Neural progenitor cell (in vitro differentiated cells): ENCODE data around the gene JAG2. TPM values are rescaled to one million over a fixed set of nuclear protein-coding genes. Genes with fewer than 3 reads are reported as not detected.

Experiments used
- DNase-seq: peaks from one replicate; pipeline ENCODE4 v3.0.0-alpha.2; 2016; ENCODE audit warnings: low spot score
- H2AFZ ChIP-seq: fragments of 200-600 bp; sonication (generic); replicated peaks from 2 replicates; pipeline ENCODE4 v1.6.1; 2016; ENCODE audit warnings: antibody characterized with exemption
- H3F3A ChIP-seq: fragments of 200-600 bp; sonication (generic); 2 replicates; pipeline ENCODE4 v1.6.1; 2016; ENCODE audit warnings: antibody characterized with exemption, low read depth
- H3K27ac ChIP-seq: fragments of 200-600 bp; sonication (generic); 2 replicates; pipeline ENCODE4 v1.5.1; 2016; ENCODE audit warnings: mild to moderate bottlenecking
- H3K27me3 ChIP-seq: fragments of 200-600 bp; sonication (generic); 2 replicates; pipeline ENCODE4 v1.6.1; 2016; ENCODE audit warnings: mild to moderate bottlenecking, moderate library complexity
- H3K36me3 ChIP-seq: fragments of 200-600 bp; sonication (generic); 2 replicates; pipeline ENCODE4 v1.5.1; 2016
- H3K4me1 ChIP-seq: fragments of 200-600 bp; sonication (generic); 2 replicates; pipeline ENCODE4 v1.6.1; 2016; ENCODE audit warnings: mixed run types
- H3K4me2 ChIP-seq: fragments of 200-600 bp; sonication (generic); 2 replicates; pipeline ENCODE4 v1.6.1; 2016
- H3K4me3 ChIP-seq: fragments of 200-600 bp; sonication (generic); 2 replicates; pipeline ENCODE4 v1.5.1; 2016
- H3K79me2 ChIP-seq: fragments of 200-600 bp; sonication (generic); 2 replicates; pipeline ENCODE4 v1.6.1; 2016; ENCODE audit warnings: low read depth
- H3K9ac ChIP-seq: fragments of 200-600 bp; sonication (generic); 2 replicates; pipeline ENCODE4 v1.6.1; 2016
- H3K9me3 ChIP-seq: fragments of 200-600 bp; sonication (generic); 2 replicates; pipeline ENCODE4 v1.5.1; 2016; ENCODE audit warnings: low read depth
- H4K20me1 ChIP-seq: fragments of 200-600 bp; sonication (generic); 2 replicates; pipeline ENCODE4 v1.6.1; 2016; ENCODE audit warnings: low read depth
- H3K27ac Mint-ChIP-seq: 3 replicates; pipeline ENCODE4 v1.8.0; 2021; ENCODE audit warnings: mixed read lengths
- H3K27me3 Mint-ChIP-seq: 2 replicates; pipeline ENCODE4 v1.8.0; 2022; ENCODE audit warnings: low read depth, mild to moderate bottlenecking, inconsistent platforms, moderate library complexity, mixed read lengths; ENCODE audit not compliant: insufficient read depth
- H3K36me3 Mint-ChIP-seq: 3 replicates; pipeline ENCODE4 v1.8.0; 2021; ENCODE audit warnings: mixed read lengths
- H3K4me1 Mint-ChIP-seq: 3 replicates; pipeline ENCODE4 v1.8.0; 2021; ENCODE audit warnings: mixed read lengths
- H3K4me3 Mint-ChIP-seq: 3 replicates; pipeline ENCODE4 v1.8.0; 2021; ENCODE audit warnings: mild to moderate bottlenecking, moderate library complexity, mixed read lengths
- H3K9me3 Mint-ChIP-seq: 3 replicates; pipeline ENCODE4 v1.8.0; 2020; ENCODE audit warnings: mixed read lengths
- EZH2 ChIP-seq: fragments of 200-600 bp; sonication (generic); IDR thresholded peaks from 2 replicates; pipeline ENCODE4 v1.6.1; 2017; ENCODE audit warnings: antibody characterized with exemption, mild to moderate bottlenecking, moderate library complexity
- EZH2phosphoT487 ChIP-seq: fragments of 200-600 bp; sonication (generic); IDR thresholded peaks from 2 replicates; pipeline ENCODE4 v1.6.1; 2017; ENCODE audit warnings: antibody characterized with exemption
- total RNA-seq: library from RNA; depleted of rRNA; stranded (reverse); fragments of >200 nt; gene quantifications from 2 replicates; pipeline ENCODE4 v1.2.3, GENCODE V29; 2015; ENCODE audit warnings: low replicate concordance
- TF ChIP-seq, protein P1 (sequence below): fragments of 200-600 bp; sonication (generic); IDR thresholded peaks from 2 replicates; pipeline ENCODE4 v1.5.1; 2017; ENCODE audit warnings: antibody characterized with exemption, mild to moderate bottlenecking

JAG2 gene
- total RNA-seq, 1 donor from 2014 or later = 2.1 TPM

- Mint-ChIP-seq H3K27me3 (peaks cover 6% of the 10 kb centered on the region), H3K4me3 (no peak overlapping the region), H3K27ac (no peak overlapping the region), H3K4me1 (no peaks in the 10 kb centered on the region), H3K9me3 (peaks cover 22% of the 10 kb centered on the region), H3K36me3 (no peaks in the 10 kb centered on the region)
- no peaks in the 10 kb centered on the region for H3K36me3 ChIP-seq
- no peaks in the 10 kb centered on the region for H4K20me1 ChIP-seq
- H3K27me3 ChIP-seq = no peaks in the 10 kb centered on the region
- no peak overlapping the region for H3K27ac ChIP-seq
- TF ChIP-seq, protein P1, sequence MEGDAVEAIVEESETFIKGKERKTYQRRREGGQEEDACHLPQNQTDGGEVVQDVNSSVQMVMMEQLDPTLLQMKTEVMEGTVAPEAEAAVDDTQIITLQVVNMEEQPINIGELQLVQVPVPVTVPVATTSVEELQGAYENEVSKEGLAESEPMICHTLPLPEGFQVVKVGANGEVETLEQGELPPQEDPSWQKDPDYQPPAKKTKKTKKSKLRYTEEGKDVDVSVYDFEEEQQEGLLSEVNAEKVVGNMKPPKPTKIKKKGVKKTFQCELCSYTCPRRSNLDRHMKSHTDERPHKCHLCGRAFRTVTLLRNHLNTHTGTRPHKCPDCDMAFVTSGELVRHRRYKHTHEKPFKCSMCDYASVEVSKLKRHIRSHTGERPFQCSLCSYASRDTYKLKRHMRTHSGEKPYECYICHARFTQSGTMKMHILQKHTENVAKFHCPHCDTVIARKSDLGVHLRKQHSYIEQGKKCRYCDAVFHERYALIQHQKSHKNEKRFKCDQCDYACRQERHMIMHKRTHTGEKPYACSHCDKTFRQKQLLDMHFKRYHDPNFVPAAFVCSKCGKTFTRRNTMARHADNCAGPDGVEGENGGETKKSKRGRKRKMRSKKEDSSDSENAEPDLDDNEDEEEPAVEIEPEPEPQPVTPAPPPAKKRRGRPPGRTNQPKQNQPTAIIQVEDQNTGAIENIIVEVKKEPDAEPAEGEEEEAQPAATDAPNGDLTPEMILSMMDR = no peak
- no peak for TF ChIP-seq EZH2phosphoT487
- no peak overlapping the region for H3K4me2 ChIP-seq
- no peaks in the 10 kb centered on the region for H3K9me3 ChIP-seq
- no peaks in the 10 kb centered on the region for H3K4me1 ChIP-seq
- no peak overlapping the region for H3K4me3 ChIP-seq
- H3K79me2 ChIP-seq = no peaks in the 10 kb centered on the region
- H3F3A ChIP-seq = no peaks in the 10 kb centered on the region
- no peak overlapping the region for H3K9ac ChIP-seq
- no peak for DNase-seq
- H2AFZ ChIP-seq = no peak overlapping the region
These were observed 35.5 kb downstream of the JAG2 start for GRCh38 chr14:105132921-105133654.

DNA sequence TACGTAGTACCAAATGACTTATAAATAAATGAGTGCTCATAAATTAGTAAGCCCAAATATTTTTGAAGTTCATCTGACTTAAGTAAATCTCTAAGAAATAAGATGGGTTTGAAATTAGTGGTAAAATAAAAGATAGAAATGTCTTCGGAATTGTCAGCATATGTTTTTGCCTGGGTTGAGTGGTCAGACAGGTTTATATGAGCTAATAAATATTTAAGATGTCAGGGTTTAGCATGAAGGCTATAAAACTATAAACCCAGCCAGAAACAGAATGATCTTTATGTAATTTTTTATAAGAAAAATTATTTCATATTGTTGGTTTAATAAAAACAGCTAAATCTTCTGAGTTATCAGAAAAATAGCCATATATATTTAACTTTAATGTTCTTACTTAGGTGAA is 37.3 kb downstream of the JAG2 start:
- H4K20me1 ChIP-seq = no peaks in the 10 kb centered on the region
- no peaks in the 10 kb centered on the region for H3K36me3 ChIP-seq
- no peak overlapping the region for H3K4me3 ChIP-seq
- DNase-seq = no peak
- H3K4me2 ChIP-seq = no peak overlapping the region
- H3F3A ChIP-seq = no peaks in the 10 kb centered on the region
- H3K4me1 ChIP-seq = no peaks in the 10 kb centered on the region
- H3K27me3 ChIP-seq = no peaks in the 10 kb centered on the region
- H3K36me3 Mint-ChIP-seq = no peaks in the 10 kb centered on the region
- TF ChIP-seq, protein P1 = no peak
- TF ChIP-seq EZH2 (no peak), EZH2phosphoT487 (no peak)
- no peaks in the 10 kb centered on the region for H3K9me3 ChIP-seq
- peaks cover 10% of the 10 kb centered on the region for H3K27me3 Mint-ChIP-seq
- no peaks in the 10 kb centered on the region for H3K4me1 Mint-ChIP-seq
- H3K4me3 Mint-ChIP-seq = no peak overlapping the region
- H3K79me2 ChIP-seq = no peaks in the 10 kb centered on the region
- H3K27ac Mint-ChIP-seq = no peak overlapping the region
- peaks cover 24% of the 10 kb centered on the region for H3K9me3 Mint-ChIP-seq
- H2AFZ ChIP-seq = no peak overlapping the region
- no peak overlapping the region for H3K9ac ChIP-seq
- no peak overlapping the region for H3K27ac ChIP-seq

GRCh38 chr14:105128059-105128458 is 40.5 kb downstream of the JAG2 start:
- no peak overlapping the region for H3K4me3 ChIP-seq
- no peak for DNase-seq
- Mint-ChIP-seq H3K36me3 (no peaks in the 10 kb centered on the region), H3K27me3 (peaks cover 19% of the 10 kb centered on the region), H3K27ac (no peak overlapping the region), H3K9me3 (peaks cover 24% of the 10 kb centered on the region), H3K4me3 (no peak overlapping the region), H3K4me1 (no peaks in the 10 kb centered on the region)
- H3K9ac ChIP-seq = no peak overlapping the region
- no peak for TF ChIP-seq EZH2
- no peak for TF ChIP-seq EZH2phosphoT487
- no peak overlapping the region for H3K27ac ChIP-seq
- no peaks in the 10 kb centered on the region for H3K27me3 ChIP-seq
- no peaks in the 10 kb centered on the region for H3K9me3 ChIP-seq
- H3K36me3 ChIP-seq = no peaks in the 10 kb centered on the region
- no peak overlapping the region for H3K4me2 ChIP-seq
- H3K4me1 ChIP-seq = no peaks in the 10 kb centered on the region
- no peaks in the 10 kb centered on the region for H3K79me2 ChIP-seq
- no peaks in the 10 kb centered on the region for H3F3A ChIP-seq
- H4K20me1 ChIP-seq = no peaks in the 10 kb centered on the region
- H2AFZ ChIP-seq = no peak overlapping the region

GRCh38 chr14:105126981-105127329 is 41.6 kb downstream of the JAG2 start:
- H3K9me3 ChIP-seq = no peaks in the 10 kb centered on the region
- no peak overlapping the region for H2AFZ ChIP-seq
- no peaks in the 10 kb centered on the region for H4K20me1 ChIP-seq
- H3K9me3 Mint-ChIP-seq = peaks cover 24% of the 10 kb centered on the region
- no peak overlapping the region for H3K27ac Mint-ChIP-seq
- H3K27me3 ChIP-seq = peaks cover 5% of the 10 kb centered on the region
- peaks cover 2% of the 10 kb centered on the region for H3K36me3 Mint-ChIP-seq
- H3K4me2 ChIP-seq = no peak overlapping the region
- TF ChIP-seq EZH2phosphoT487 (no peak), EZH2 (no peak)
- TF ChIP-seq, protein P1 = no peak
- H3K27ac ChIP-seq = no peak overlapping the region
- no peak overlapping the region for H3K4me3 Mint-ChIP-seq
- DNase-seq = no peak
- no peaks in the 10 kb centered on the region for H3F3A ChIP-seq
- peaks cover 19% of the 10 kb centered on the region for H3K27me3 Mint-ChIP-seq
- no peak overlapping the region for H3K9ac ChIP-seq
- no peaks in the 10 kb centered on the region for H3K4me1 ChIP-seq
- H3K36me3 ChIP-seq = no peaks in the 10 kb centered on the region
- H3K4me1 Mint-ChIP-seq = no peaks in the 10 kb centered on the region
- no peaks in the 10 kb centered on the region for H3K79me2 ChIP-seq
- H3K4me3 ChIP-seq = no peak overlapping the region
